GM21576 (cell line): ENCODE results near the gene CREBZF.
A peak's percentile ranks its signal among the peaks of the same experiment; 100 is the strongest.
"Not testable (repeated sequence)": the region's sequence is repeated elsewhere in the genome, so short reads cannot be mapped to it uniquely, and the experiment has no call there.

Experiments
- ATAC-seq: cut with Tn5 transposase; IDR thresholded peaks from one replicate; pipeline ENCODE4 v1.9.1; 2021; ENCODE audit warnings: mild to moderate bottlenecking, moderate library complexity; ENCODE audit not compliant: unreplicated experiment

The CREBZF gene

DNA sequence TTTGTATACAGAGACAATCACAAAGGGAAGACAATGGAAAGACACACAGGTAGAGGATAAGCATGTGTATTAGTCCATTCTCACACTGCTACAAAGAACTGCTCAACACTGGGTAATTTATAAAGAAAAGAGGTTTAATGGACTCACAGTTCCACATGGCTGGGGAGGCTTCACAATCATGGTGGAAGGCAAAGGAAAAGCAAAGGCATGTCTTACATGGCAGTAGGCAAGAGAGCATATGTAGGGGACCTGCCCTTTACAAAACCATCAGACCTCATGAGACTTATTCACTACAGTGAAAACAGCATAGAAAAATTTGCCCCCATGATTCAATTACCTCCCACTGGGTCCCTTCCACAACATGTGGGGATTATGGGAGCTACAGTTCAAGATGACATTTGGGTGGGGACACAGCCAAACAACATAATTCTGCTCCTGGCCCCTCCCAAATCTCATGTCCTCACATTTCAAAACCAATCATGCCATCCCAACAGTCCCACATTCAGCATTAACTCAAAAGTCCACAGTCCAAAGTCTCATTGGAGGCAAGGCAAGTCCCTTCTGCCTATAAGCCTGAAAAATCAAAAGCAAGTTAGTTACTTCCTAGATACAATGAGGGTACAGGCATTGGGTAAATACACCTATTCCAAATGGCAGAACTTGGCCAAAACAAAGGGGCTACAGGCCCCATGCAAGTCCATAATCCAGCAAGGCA, 6.2 kb upstream of the CREBZF start:
- not testable (repeated sequence) for ATAC-seq

DNA sequence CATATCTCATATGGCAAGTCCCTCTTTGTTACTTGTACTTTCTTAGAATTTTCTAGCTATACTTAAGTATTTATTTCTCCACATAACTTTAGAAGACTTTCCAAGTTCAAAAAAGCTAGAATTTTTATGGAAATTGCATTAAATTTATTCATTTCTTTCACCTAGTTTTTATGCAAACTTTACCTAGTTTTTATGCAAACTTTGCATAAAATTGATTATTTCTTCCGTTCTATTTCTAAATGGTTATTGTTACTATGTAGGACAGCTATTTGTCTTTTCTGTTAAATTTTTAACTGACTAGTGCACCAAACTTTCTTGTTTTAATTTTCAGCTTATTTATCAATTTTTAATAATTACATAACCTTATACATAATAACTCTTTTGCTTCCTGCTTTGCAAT, 3.2 kb upstream of the CREBZF start:
- no peak for ATAC-seq

DNA sequence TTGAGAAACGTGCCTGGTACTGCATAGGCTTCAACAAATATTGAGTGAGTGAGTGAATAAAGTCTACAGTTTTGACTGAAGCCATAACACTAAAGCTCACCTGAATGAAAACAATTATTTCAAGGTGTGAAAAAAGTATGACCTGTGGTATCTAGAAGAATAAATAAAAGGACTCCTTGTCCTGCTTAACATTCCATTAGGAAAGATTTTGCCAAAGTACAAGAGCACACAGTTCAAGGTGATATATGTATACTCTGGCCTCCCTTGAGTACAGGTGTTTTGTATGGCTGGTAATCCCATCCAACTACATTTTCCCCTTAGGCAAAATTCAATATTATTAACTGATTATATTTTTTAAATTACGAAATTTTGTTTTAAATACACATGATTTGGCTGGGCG, 1.8 kb upstream of the CREBZF start:
- ATAC-seq: no peak

DNA sequence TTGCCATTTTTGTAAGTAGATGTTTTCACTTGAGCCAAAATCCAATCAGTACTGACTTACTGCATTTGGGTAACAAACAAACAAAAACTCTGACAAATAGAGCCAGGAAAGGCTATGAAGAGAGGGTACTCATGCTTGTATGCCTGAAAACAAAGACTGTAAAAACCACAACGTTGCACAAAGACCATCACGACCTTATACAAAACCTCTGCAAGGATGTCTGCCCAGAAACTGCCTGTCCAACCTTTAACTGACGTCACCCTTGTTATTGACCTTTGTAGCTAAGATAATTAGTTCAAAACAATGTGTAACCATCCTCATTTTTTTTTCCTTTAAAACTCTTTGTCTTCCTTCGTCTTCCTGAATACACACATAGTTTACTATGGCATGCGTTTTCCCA, 804 bp upstream of the CREBZF start:
- no peak for ATAC-seq

DNA sequence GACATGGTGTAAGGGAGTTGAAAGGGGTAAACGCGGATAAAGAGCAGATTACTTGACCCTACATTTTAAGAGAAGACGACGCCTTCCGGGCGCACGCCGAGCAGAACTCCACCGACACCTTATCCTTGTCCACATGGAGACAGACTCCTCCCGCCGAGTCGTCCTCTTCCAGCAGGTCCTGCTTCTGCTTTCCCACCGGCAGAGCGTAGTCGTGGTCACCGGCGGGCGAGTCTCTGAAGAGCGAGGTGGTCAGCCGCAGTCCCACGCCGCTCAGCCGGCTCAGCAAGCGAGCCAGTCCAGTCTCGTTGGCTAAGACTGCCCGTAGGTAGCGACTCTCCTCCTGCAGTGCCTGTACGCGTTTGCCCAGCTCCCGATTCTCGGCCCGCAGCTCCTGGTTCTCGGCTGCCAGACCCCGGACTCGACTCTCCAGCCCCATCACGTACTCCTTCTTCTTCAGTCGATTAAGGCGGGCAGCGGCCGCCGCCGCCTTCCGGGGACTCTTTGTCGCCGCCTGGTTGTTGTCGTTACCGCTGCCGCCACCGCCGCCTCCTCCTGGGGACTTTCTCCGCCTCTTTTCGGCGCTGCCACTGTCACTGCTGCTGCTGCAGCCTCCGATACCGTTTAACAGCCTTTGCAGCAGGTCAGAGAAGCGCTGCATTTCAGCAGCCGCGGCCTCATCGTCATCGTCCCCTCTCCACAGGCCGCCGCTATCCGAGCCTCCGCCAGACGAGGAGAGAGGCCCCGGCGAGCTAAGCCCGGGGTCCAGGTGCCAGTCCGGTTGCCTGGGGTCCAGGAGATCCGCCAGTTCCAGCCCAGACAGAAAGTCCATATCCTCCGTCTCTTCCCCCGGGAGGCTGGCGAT, 945 bp downstream of the CREBZF start:
- ATAC-seq: peak; percentile 69

DNA sequence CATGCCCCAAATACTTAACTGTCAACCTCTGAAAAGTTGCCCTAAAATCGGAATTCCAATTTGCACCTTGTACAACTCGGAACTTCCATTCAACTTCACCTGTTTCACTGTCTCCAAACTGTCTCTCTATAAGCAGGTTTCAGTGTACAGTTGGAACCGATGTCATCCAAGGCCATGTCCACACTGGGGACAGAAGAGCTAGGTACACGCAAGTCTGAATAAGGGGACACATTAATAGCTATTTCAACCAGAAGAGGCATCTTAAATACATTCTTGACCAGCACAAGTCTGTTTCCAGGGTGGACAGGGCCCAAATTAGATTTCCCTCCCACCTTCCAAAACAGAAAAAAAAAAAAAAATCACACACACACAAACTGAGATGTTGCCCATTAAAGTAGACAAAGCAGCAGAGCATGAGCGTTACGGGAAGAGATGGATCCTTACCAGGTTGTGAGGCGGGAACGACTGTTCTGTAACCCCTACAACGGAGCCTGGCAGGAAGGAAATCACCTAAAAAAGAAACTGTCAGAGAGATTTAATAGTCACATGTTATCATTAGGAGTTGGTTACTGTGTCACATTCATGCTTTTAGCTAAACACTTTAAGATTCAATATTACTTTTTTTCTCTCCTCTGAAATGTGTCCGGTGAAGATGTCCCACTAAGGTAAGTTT, 1.7 kb downstream of the CREBZF start:
- no peak for ATAC-seq

DNA sequence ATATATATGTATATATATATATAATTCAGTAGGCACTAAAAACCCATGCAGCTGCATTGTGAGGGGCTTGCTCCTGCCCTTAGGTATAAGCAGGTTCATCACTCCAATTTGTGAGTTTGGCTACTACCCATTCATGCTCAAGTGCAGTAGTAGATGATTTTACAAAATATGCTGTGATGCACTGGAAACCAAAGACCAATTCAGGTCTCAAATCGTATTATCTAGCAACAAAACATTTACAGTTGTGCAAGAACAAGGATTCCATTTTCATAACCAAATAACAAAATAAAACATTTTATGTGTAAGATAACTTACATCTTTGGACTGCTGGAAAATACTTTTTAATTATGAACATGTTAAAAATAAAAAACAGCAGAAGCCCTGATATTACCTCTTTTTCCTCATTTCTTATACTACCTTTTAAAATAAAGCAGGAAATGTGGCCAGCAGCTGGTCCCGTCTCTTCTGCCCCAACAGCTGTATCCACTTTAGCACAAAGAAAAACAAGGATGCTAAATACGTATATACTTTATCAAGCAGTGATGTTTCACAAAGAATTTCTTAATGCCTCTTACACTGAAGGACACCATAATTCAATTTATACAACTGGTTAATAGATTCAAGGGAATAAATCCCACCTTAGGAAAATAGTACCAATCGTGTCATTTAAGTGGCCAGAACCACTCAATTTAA, 2.8 kb downstream of the CREBZF start:
- no peak for ATAC-seq

DNA sequence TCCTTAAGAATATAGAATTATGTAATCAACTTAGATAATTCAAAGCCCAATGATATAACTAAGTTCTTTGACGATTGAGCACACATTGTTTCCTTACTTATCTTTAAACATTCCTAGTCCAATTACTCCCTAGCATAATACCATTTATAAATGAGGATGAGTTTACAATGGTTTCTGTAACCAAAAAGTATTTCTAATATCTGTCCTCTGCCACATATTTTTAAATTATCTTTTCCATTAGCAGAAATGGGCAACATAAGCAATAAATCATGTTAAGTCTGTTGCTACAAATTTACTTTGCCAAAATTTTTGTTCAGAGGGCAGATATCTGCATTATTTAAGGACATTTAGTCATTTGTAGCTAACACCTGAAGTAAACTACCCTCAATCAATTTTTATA, 6.7 kb downstream of the CREBZF start:
- ATAC-seq: no peak

DNA sequence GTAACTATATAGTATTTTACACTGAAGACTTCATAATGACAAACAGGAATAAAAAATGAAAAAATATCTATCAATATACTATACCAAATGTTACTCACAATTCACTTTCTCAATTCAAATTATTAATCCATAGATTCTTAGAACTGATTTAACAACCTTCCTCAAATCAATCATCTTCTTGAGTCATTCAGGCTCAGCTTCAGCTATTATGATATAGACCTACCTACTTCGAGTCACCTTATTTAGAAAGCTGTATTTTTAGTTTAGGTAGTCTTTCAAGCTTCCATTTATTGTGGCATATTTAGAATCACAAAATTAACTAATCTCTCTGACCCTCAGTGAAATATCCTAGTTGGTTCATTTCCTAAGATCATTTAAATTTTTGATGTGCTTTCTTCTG, 8.2 kb downstream of the CREBZF start:
- no peak for ATAC-seq

DNA sequence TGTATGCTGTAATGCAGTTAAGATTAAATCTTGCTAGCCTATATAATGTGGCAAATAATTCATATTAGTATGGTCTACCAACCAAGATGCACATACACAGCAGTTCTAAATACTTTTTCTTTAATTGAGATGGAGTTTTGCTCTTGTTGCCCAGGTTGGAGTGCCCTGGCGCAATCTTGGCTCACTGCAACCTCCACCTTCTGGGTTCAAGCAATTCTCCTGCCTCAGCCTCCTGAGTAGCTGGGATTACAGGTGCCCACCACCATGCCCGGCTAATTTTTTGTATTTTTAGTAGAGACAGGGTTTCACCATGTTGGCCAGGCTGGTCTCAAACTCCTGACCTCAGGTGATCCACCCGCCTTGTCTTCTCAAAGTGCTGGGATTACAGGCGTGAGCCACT, 10.6 kb downstream of the CREBZF start:
- not testable (repeated sequence) for ATAC-seq

DNA sequence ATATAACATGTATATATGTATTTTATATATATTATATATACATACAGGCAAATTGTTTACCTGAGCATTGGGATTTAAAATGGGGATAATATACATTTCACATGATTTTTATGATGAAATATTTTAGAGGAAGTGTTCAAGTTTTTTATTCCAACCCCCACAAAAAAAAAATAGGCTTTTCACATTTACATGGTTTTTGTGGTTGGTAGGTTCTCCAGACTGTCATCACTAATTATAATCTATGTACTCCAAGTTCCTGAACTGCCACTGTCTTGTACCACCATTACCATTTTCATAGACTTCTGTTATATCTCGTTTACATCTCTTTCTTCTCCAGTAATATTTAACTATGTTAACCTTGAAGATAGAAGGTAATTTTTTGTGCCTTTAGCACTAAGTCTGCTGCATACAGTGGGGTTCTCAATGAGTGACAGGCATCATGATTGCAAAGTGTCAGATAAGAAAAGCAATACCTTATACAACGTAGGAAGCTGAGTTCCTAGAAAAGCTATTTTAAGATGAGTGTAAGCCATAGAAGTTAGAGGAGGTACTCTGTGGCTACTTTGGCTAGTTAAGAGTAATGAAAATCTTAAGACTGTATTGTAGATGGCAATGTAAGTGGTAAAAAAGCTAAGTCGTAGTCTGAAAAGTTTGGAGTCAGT, 12.0 kb downstream of the CREBZF start:
- no peak for ATAC-seq

DNA sequence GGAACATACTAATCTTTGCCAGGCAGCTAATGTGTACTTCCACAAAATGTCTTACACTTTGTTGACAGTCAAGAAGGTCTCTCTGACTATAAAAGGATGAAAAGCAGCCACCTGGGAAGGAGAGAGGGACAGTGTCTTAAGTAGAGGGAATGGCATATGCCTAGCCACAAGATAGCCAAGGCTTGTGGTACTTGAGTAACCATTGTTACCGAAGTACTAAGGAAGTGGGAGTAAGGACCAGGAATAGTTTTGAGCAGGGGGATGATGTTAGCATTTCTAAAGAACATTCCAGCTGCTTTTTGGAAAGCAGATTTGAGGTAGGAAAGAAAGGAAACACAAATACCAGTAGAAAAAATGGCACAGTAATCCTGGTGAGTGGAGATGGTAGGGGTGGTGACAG, 13.8 kb downstream of the CREBZF start:
- no peak for ATAC-seq

DNA sequence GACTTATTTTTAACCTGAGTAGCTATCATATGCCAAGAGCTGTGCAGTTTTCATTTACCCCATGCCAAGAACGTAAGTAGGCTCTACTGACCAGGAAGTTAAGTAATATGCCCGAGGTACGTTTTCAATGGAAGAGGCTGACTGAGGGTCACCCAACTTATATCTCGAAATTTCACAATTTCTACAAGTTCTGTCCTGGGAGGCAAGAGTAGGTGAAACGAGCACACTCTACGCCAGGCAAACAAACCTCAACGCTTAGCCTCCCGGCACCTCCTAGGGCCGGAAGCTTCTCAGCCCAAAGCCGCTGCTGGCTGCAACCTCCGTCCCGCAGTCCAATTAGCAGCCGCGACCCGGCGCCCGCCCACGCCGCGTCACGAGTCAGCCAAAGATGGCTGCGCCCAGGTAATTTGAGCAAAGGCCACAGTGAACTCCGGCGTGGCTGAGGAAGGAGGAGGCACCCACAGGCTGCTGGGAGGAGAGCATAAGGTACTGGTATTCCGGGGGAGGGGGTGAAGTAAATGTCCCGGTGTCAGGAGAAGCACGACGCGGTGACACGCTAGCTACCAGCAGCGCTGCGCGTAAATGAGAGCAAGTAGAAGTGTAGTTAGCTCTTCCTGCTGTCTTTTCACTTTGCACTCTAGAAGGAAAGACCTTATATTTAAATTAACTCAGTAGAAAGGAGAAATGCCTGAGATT, 17.2 kb downstream of the CREBZF start, which contains the start of gene TMEM126A:
TMEM126A (plus strand) TSS at position 364 of the 696 bp plus-strand sequence. CDS start 2,289 bp downstream, outside the sequence.
- peak; percentile 99 for ATAC-seq

DNA sequence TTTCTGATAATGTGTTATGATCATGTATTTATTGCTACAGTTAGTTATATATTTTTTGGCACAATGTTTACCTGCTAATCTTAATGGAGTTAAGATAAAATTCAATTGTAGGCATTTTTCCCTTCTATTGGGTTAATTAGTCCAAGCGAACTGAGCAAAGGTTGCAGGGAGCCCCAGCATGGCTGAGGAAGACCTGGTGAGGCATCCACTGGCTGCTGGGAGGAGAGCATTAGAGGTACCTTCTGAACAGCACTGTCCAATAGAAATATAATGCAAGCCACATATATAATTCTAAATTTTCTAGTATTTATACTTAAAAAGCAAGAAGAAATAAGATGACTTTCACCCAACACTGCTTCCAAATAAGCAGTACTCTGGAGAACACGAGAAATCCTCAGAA, 17.9 kb downstream of the CREBZF start:
- no peak for ATAC-seq

DNA sequence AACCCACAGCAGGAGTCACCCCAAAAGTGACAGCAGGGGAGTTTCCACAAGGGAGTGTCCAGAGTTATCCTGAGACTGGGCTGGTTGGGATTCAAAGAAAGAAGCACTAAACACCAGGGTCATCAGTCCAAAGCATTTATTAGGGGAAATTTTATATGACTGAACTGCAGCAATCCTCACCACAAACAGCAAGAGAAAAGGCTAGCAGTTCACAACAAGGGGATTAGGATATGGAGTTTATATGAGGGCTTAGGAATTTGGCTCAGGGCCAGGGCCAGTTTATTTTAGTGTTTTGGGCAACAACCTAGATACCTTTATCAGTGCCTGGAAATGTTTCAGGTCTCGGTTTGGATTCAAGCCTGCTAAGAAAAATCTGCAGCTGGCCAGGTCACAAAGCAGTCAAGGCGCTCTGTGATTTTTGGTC, 21.7 kb downstream of the CREBZF start:
- no peak for ATAC-seq

DNA sequence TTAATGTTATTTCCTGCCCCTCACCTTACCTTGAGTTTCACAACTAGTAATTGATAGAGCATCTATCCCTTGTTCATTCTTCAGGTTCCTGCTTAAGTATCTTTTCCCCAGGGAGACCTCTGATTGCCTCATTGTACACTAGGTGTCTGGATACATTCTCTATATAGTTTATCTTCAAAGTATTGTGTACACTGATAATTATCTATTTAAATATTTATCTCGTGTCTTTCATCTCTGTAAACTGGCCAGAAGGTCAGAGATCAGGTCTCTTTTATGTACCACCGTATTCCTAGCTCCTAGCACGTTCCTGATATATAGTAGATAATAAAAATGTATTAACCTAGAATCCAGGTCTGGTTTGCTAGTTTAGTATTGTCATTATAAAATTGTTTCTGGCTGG, 30.2 kb downstream of the CREBZF start:
- ATAC-seq: no peak

DNA sequence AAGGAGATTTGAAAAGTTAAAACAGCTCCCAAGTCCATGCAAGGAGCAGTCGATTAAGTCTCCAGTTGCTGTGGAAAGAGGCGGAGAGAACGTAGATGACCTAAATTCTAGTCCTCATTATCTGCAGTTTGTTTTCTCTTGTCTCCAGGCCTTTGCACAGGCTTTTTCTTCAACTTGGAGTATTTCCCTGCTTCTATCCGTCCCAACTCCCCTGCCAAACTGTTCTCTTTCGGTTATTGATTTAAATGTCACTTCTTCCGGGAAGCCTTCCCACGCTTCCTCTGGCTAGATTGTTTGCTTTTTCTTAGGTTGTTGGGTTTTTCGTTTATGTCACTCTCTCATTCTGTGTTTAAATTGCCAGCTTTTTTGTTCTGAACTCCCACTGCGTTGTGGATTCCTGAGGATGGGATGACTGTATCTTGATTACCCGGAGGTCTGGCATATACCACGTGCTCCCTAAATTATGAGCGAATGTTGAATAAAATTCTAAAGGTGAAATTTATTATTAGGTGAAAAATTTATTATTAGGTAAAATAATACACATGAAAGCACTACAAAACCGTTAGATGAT, 36.1 kb downstream of the CREBZF start:
- peak; percentile 8 for ATAC-seq

DNA sequence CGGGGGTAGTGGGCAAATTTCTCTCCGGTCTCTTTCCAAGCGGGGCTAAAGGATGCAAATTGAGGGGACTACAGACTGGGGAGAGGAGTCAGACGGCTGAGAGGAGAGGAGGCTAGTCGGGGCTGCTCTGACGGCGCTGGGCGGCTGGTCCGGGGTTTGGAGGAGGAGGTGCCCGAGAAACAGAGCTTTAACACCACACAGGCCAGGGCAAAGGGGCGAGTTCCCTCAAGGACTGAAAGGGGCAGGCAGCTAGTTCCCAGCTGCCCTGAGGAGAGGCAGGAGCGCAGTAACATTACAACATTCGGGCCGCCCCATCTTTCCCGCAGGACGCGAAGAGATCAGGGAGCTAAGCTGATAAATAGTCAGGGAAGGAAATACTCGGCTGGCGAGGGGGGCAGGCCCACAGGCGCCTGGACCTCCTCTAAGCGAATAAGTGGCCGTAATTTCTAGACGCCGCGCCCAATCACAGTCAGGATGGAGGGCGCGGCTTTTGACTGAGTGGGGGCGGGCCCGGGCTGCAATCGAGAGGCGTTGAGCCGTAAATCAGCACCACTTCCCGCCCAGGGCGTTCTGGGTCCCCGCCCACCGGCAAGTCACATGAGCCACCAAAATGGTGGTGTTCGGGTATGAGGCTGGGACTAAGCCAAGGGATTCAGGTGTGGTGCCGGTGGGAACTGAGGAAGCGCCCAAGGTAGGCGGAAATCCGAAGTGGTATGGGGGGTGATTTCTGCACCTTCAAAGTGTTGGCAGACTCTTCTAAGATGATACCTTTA, 36.7 kb downstream of the CREBZF start, which contains the start of gene TMEM126B:
TMEM126B (plus strand) TSS at position 596 of the 773 bp plus-strand sequence; CDS start at position 611, 15 bp downstream.
- peak; percentile 99 for ATAC-seq
